K562 (cell line): ENCODE data around the gene PGPEP1. TPM values are rescaled to one million over a fixed set of nuclear protein-coding genes. Genes with fewer than 3 reads are reported as not detected.

ENCODE experiments used
- ATF3 ChIP-seq, 2 experiments: fragments of 450-650 bp in 1 of 2; sonication (generic) in 1 of 2; formaldehyde crosslinking in 1 of 2; IDR thresholded peaks in 1 of 2; conservative IDR thresholded peaks in 1 of 2; 2 replicates each; pipeline versions ENCODE4 v1.6.1 to v1.8.1; 2016 to 2023; ENCODE audit warnings: mild to moderate bottlenecking in 2 of 2, moderate library complexity in 2 of 2, inconsistent platforms in 1 of 2, missing genetic modification reagents in 1 of 2
- CREB5 ChIP-seq: fragments of 250-450 bp; sonication (Bioruptor Pico); IDR thresholded peaks from 2 replicates; pipeline ENCODE4 v1.5.0; 2020; ENCODE audit warnings: mild to moderate bottlenecking
- CUX1 ChIP-seq: fragments of 200-800 bp; sonication (Bioruptor generic); IDR thresholded peaks from 2 replicates; pipeline ENCODE4 v1.6.1; 2016; ENCODE audit warnings: missing genetic modification characterization, missing compliant biosample characterization
- FIP1L1 ChIP-seq: fragments of 200-400 bp; formaldehyde crosslinking; IDR thresholded peaks from 2 replicates; pipeline ENCODE4 v1.6.1; 2018; ENCODE audit warnings: mild to moderate bottlenecking, low read depth, low read length; ENCODE audit not compliant: poor library complexity, severe bottlenecking
- MAZ ChIP-seq, 2 experiments: fragments of 450-650 bp in 1 of 2; sonication (generic) in 1 of 2; formaldehyde crosslinking; IDR thresholded peaks in 1 of 2; conservative IDR thresholded peaks in 1 of 2; 2 replicates each; pipeline versions ENCODE4 v1.4.0 to v1.5.0; 2020; ENCODE audit warnings: mild to moderate bottlenecking in 1 of 2, missing genetic modification reagents in 1 of 2
- MTA1 ChIP-seq: fragments of 450-650 bp; IDR thresholded peaks from 2 replicates; pipeline ENCODE4 v1.6.1; 2017; ENCODE audit warnings: borderline replicate concordance
- NCOA1 ChIP-seq: fragments of 450-650 bp; IDR thresholded peaks from 2 replicates; pipeline ENCODE4 v1.6.1; 2016; ENCODE audit warnings: low read depth
- PRDM10 ChIP-seq: fragments of 450-650 bp; IDR thresholded peaks from 2 replicates; pipeline ENCODE4 v1.6.1; 2018; ENCODE audit not compliant: partially characterized antibody
- TGIF2 ChIP-seq: sonication (generic); formaldehyde crosslinking; IDR thresholded peaks from 2 replicates; pipeline ENCODE4 v1.8.1; 2022; ENCODE audit warnings: mild to moderate bottlenecking, missing genetic modification reagents, moderate library complexity
- THRB ChIP-seq: fragments of 450-650 bp; formaldehyde crosslinking; conservative IDR thresholded peaks from 2 replicates; pipeline ENCODE4 v1.4.0; 2022; ENCODE audit warnings: mild to moderate bottlenecking, missing genetic modification characterization
- ZFP30 ChIP-seq: fragments of 250-450 bp; sonication (Bioruptor Pico); IDR thresholded peaks from 2 replicates; pipeline ENCODE4 v1.8.0; 2022; ENCODE audit warnings: moderate library complexity, mild to moderate bottlenecking, inconsistent platforms, borderline replicate concordance
- polyA plus RNA-seq, 8 experiments: library from polyadenylated mRNA; depleted of rRNA in 4 of 8; stranded (reverse) in 5 of 8; unstranded in 3 of 8; fragments of >200 nt; fragmentation: Nextera tagmentation in 2 of 8; fragmentation: Illumina TruSeq in 1 of 8; extraction: Ambion mirVana in 2 of 8; extraction: Trizol in 1 of 8; gene quantifications; 2 replicates each; pipeline versions ENCODE4 v1.2.1 to v1.2.3, GENCODE V29; 2011 to 2014; ENCODE audit warnings: inconsistent platforms in 1 of 8, missing spikeins in 1 of 8
- total RNA-seq, 7 experiments: library from RNA; depleted of rRNA in 6 of 7; stranded (reverse); fragments of >200 nt in 6 of 7; fragmentation: Illumina TruSeq in 2 of 7; extraction: Trizol in 2 of 7; gene quantifications; 2 replicates each; pipeline versions ENCODE4 v1.2.1 to v1.2.3, GENCODE V29; 2011 to 2021; ENCODE audit warnings: low replicate concordance in 1 of 7

PGPEP1 gene
- total and polyA plus RNA-seq, 9 of the 15 experiments (the other 6 are each of a cell fraction or from before 2014, with no cell fraction given): 10.0 to 69.6 (median 33.5) TPM

- peak; percentile 33 to 80 for TF ChIP-seq MAZ (CRISPR knock-in tag; conservative IDR thresholded peaks at IDR 0.05 in 1 of 2, IDR thresholded peaks at IDR 0.05 in 1 of 2)
- TF ChIP-seq ATF3 (IDR thresholded peaks at IDR 0.05): peak; percentile 42; the same call in 1 of the 2 replicates
- no peak for TF ChIP-seq ATF3 (CRISPR knock-in tag; conservative IDR thresholded peaks at IDR 0.05)
- no peak for TF ChIP-seq MTA1
- no peak for TF ChIP-seq CREB5 (CRISPR knock-in tag)
- TF ChIP-seq NCOA1: 0 out of 2 replicates have a peak, but pooled peaks have one; percentile 38
- no peak for TF ChIP-seq CUX1 (CRISPR knock-in tag)
- TF ChIP-seq PRDM10: peak; percentile 80
- TF ChIP-seq FIP1L1: peak; percentile 60
- peak; percentile 91 for TF ChIP-seq TGIF2
- TF ChIP-seq THRB (CRISPR knock-in tag): no peak
- TF ChIP-seq ZFP30 (CRISPR knock-in tag): no peak
Observed at GRCh38 chr19:18340990-18341868, 831 bp downstream of the PGPEP1 start (continued).
